ENCODE results near the gene UQCC2.

Gene UQCC2

DNA sequence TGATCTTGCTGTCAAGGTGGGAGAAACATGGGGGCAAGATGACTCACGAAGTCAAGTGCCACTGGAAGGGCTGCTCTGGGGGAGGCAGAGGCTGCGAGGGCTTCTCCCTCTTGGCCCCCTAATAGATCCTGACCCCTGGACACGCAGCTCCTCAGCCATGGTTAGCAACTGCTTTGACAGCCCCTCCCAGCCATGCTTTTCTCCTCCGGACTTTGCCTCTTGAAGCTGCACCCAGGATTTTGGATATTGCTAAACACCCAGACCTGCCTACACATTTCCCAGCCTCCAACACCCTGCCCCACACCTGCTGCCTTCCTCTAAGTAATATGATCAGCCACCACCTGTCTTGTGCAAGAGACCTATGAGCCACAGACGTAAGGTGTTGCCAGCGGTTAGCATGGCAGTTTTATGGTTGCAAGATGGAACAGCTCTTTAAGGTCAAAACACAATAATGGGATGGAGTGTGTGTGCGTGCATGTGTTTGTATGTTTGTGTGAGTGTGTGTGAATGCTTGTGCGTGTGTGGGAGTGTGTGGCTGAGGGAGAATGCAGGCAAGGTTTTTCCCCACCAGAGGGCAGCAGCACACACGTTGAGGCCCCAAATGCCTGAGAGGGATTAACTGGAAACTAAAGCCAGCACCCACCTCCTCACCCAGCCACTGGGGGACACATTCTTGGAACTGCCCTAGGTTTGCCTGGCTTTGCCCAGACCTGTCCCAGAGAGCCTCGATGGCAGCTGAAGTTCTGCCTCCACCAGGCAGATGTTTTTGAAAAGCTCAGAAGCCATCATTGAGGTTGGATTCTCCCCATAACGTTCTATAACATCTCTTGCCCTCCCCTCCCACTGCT, 32.7 kb upstream of the UQCC2 start:
- peak; percentile 92 for DNase-seq (ENCODE audit: low spot score)

DNA sequence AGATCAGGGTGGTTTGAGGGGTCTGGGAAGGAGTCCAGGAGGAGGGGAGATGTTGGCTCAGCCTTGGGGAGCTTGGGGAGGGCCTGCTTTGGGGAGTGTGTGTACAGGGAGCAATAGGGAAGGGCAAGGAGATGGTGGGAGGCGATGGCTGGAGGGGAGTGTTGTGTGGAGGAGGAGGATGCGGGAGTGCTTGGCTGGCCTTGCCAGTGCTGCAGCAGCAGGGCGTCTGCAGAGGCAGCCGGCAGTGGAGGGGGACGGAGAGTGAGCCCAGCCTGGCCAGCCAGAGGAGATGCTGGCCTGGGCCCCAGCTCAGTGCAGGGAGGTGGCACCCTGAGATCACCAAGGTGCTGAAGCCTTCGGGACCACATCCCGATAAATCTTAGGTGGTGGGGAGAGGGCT, 31.3 kb upstream of the UQCC2 start:
- DNase-seq (ENCODE audit: low spot score): peak; percentile 45

DNA sequence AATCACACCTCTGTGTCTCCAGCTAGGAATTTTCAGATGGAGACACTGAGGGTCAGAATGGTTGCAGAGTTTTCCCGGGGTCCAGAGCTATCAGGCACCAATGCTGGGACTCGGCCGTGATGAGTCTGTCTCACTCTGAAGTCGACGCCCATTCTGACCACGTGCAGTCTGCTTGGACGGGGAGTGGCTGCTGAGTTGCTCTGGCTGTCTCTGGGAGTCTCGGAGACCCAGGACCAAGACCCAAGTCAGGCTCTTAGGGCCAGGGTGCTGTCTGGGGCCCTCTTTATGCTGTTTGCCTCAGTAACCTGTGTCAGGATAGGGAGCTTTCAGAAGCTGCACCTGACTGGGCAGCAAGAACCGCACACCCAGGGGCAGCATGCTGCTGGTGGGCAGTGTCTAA, 30.6 kb upstream of the UQCC2 start:
- no peak for DNase-seq (ENCODE audit: low spot score)

DNA sequence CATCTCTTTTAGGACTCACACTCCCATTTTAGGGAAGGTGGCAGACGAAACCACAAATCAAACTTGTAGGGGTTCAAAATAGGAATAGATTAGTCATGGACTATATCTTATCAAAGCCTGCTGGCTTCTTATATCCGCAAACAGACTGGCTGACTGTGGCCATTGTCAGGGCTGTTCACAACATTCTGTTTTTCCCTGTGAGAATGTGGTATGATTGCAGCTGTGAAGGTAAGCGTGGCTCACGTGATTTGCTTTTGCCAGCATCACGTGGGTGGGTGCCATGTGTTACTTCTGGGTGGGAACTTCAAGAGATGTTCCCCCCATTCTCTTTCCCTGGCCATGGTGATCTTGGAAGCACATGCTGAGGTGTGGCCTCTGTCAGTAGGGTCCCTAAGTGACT, 29.3 kb upstream of the UQCC2 start:
- no peak for DNase-seq (ENCODE audit: low spot score)

DNA sequence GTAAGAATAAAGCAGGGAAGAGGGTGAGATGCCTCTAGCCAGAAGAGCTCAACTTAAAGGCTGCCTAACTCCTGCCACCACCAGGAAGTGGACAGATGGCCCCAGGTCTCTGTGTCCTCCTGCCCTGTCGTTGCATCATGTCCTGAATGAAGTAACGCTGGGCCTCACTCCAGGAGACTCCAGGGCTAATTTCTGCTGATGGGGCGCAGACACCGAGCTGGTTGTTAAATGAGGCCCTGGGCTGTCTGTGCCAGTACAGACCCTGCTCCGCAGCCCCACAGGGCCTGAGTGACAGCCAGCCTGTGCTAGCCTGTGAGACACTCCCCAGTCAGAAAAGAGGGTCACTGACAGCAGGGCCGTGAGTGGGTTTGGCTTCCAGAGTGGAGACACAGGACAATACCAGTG, 28.7 kb upstream of the UQCC2 start:
- no peak for DNase-seq (ENCODE audit: low spot score)

DNA sequence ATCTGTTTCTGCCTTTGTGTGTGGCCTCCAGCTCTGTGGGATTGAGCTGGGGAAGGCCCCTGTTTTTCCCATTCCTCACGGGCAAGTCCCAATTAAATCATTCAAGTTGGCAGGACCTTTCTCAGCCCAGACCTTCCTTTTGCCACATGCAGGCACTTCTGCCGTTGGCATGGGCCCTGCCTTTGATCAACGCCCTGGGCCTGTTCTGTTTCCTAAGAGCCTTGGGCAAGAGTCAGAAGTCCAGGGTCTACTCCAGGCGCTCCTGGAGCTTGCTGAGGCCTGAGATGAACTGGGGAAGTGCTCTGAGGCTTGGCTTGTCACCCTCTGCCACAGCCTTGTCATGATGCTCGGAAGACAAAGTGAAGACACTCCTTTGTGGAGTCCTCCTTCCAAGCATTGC, 28.1 kb upstream of the UQCC2 start:
- no peak for DNase-seq (ENCODE audit: low spot score)

DNA sequence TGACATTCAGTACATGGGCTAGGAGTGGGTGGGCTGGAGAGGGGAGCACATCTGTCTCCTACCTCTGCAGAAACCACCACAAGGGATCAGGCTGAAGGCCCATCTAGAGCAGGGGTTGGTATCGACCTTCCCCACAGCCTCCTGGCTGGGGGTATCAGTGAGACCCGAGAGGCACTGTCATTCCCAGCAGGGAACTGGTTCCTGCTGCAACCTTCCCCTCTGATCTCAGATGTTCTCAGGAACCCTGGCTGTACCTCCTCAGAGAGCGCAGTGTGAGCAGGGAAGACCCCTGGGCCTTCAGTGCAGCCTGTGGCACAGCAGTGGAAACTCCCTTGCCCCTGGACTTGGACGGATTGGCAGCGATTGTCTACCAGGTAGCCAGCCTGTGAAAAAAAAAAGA, 27.4 kb upstream of the UQCC2 start:
- DNase-seq (ENCODE audit: low spot score): no peak

DNA sequence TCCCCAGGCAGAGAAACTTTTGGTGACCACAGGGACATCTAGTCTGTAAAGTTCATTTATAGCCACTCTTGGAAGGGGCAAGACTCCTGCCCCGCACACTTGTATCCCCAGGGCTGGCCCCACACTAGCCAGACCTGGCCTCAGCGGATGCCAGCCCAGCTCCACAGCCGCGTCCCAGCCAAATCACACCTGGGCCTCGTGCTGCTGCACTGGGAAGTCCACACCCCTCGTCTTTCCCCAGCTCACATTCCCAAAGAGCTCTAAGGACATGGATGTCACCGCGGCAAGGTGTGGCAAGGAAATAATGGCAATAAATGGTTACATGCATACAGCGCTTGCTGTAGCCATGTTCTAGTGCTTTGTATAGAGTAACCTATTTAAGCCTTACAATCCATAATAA, 26.7 kb upstream of the UQCC2 start:
- DNase-seq (ENCODE audit: low spot score): no peak

DNA sequence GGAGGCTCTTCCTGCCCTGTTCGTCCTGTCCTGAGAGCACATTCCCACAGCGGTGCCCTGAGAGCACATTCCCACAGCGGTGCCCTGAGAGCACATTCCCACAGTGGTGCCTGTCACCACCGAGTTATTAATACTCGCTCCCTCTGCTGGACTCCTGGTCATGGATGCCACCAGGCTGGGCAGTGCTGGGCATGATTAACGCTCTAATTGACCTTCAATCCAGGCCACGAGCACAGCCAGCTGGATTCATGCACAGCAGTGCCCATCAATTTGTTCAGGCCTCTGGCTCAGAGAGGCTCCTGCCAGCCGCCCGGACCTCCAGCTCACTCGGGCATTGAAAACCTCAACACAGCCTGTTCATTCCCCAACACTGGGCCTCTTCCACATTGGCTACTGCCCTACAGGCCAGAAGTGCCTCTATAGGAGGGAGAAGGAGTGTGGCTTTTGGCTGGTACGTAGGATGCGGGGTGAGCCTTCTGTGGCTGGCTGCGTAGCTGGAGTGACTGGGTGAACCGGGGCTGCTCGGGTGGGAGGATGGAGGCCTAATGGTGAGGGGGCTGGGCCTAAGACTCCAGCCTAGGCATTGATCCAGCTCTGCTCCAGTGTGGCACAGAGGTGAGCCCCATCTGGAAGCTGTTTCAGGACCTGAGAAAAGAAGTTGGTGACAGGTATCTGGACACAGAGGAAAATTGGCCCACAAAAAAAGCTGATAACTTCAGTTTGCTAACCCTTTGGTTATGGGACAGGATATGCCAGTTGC, 25.9 kb upstream of the UQCC2 start:
- DNase-seq (ENCODE audit: low spot score): no peak

DNA sequence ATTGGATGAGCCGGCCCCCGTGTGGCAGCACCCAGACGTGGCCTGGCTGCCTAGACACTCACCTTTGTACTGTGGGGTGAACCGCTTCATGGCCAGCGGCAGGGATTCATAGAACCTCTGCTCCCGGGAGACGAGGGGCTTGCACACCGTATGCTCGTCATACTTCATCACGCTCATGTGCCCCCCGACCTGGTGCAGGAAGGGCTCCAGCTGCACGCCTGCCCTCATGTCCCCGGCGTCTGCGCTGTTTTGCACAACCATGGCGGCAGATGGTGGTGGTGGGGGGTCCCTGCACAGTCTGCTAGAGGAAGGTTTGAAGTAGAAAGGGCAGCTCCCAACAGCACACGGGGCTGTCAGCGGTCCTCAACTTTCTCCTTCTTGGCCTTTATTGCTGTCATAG, 23.7 kb upstream of the UQCC2 start:
- no peak for DNase-seq (ENCODE audit: low spot score)

DNA sequence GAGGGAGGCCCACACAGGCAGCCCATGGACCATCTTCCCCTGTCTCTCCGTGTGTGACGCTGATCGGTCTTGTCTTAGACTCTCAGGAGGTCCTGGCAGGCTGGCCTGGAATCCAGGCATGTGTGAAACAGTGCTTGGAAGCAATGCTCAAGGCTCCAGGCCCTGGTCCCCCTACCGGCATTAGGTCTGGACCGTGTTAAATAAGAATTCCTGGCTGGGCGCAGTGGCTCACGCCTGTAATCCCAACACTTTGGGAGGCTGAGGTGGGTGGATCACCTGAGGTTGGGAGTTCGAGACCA, 22.2 kb upstream of the UQCC2 start:
- no peak for DNase-seq (ENCODE audit: low spot score)

DNA sequence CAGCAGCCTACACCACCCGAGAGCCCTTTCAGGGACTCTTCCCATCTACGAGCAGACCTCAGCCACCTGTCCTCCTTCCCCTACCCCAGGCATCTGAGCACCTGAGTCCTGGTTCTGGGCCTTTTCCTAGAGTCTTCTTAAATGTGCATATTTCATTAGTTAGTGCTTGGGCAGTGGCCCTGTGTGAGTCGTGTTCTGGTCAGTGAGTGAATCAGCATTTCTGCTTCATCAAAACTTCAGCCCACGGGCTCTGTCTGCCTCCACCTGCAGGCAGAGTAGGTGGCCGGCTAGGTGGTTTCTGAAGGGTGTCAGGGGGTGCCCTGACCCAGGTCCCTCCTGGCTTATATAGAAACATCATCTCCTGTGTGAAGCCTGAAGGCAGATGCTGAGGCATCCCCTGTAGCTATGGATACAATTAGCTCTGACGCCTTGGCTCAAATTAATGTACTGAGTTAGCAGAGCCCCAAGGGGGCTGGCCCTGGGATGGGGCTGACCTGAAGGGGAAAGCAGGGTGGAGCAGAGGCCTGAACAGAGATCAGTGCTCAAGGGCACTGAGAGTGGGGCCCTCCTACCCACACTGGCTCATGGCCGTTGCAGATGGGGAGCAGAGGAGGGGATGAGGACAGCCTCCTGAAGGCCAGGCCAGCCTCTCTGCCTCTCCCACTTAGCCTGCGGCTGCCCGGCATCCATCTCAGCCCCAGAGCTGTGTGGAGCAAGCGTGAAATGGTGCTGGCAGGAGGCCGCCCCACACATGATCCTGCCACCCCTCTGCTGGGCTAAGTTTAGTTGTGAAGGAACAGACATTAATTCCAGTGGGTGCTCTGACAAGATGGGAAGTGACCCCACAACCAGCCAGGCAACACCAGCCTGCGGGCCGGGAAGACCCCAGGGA, 21.6 kb upstream of the UQCC2 start:
- no peak for DNase-seq (ENCODE audit: low spot score)

DNA sequence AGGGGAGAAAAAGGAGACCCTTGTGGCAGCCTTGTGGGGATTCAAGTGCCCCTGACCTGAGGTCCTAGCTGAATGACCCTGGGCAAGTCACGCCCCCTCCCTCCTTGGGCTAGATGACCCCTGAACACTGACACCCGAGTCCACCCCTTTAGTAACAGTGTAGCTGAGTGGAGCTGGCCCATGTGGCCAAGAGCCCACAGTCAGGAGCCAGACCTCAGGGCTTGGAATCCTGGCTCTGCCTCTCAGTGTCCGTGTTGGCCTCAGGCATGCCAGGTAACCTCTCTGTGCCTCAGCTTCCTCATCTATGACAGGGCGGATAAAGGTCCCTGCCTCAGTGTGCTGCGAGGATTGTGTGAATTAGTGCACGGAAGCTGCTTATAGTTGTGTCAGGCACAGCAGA, 20.9 kb upstream of the UQCC2 start:
- no peak for DNase-seq (ENCODE audit: low spot score)

DNA sequence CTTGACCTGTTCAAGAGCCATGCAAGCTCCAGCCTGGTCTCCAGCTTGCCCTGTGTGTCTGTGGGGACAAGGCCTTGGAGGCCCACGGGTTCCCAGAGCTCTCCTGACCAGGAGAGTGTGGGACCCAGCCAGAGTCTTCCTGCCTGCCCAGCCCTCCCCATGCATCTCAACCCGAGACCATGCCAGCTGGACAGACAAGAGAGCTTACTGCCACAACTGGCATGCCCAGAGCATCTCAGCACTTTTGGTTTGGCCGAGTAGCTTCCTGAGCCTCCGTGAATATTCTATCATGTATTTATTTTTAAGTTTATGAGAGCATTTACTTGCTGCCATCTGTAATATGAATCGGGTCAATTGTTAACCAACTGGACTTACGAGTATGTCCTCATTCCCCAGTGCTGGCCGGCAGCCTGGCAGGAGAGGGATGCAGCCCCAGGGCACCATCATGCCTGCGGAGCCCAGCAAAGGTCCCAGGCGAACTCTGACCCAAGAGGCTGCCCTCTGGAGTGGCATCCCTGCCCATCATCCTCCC, 20.3 kb upstream of the UQCC2 start:
- DNase-seq (ENCODE audit: low spot score): no peak

DNA sequence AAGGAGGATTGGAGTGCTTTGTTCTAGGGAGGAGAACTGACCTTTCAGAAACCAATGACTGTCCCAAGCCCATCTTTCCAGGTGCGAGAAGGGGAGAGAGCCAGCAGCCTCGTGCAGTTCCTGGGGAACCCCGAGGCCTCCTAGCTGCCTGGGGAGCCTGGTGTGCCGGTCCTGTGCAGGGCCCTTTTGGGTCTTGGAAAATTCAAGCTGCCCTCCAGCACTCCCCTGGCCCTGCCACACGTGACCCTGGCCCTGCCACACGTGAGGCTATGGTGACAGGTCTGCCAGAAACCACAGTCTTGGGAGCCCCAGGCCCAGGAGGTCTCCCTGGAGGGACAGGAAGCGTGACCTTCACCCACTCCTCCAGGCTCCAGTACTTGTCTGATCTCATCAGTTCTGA, 19.5 kb upstream of the UQCC2 start:
- DNase-seq (ENCODE audit: low spot score): no peak

DNA sequence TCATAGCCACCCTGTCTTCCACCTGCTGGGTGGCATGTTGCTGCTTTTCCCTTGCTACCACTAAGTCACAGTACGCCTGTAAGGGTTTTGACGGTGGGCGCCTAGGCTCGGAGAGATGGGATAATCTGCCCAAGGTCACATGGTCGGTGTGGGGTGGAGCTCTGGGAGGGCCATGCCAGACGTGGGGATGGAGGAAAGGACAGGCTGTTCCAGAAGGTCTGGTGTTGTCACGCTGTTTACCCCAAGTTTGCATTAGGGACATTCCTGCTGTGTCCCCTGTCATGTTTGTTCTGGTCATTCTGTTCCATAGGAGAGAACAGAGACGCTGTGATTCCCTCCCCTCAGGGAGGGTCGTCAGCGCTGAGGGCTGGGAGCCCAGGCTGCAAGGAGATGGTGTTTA, 19.1 kb upstream of the UQCC2 start:
- DNase-seq (ENCODE audit: low spot score): no peak

DNA sequence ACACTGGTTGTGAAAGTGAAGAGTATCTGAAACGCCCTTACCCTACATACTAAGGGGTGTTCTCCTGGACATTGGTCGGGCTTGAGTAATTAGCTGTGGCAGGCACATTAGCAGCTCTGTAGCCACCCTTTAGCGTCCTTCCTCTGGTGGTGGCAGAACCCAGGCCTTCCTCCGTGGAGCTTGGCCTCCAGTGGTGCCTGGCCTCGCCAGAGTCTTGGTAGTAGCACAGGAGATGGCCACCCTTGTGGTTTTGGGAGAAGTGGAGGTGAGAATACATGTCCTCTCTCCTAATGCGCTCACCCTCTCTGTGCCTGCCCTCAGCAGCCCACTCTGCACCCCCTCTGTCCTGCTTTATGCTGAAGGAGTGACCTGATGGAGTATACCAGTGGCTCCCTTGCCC, 17.6 kb upstream of the UQCC2 start:
- DNase-seq (ENCODE audit: low spot score): no peak

DNA sequence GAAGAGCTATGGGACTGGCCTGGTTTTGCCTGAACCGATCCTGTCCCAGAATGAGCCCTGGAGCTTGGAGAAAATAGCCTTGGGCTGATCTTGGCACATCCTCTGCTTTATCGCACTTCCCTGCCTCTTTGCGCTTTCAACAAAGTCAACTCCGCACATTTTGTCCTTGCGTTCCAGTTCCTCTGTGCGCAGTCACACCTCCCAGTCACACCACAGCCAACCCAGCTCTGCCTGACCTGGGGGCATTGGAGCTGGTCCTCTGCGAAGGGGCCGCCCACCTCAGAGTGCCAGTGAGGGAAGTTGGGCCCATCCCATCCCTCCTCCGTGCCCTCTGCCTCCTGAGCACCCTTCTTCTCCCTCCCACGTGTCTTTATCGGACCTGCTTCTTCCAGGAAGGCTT, 16.9 kb upstream of the UQCC2 start:
- DNase-seq (ENCODE audit: low spot score): no peak

DNA sequence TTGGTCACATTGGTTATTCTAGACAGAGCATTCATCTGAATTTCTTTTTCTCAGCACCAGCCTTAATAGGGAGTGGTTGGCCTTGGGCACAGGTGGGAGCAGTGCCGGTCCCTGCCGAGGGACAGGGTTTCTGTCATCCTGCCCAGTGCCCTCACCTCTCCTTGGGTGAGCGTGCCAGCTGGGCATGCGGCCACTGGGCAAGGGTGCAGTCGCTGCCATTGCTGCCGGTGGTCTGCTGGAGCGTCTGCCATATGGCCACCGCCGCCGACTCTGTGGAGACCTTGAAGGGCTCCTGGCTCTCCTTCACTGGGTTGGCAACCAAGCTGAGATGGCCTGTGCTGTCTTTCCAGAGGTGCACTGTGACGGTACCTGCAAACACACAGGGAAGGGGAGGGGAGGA, 16.4 kb upstream of the UQCC2 start:
- no peak for DNase-seq (ENCODE audit: low spot score)

DNA sequence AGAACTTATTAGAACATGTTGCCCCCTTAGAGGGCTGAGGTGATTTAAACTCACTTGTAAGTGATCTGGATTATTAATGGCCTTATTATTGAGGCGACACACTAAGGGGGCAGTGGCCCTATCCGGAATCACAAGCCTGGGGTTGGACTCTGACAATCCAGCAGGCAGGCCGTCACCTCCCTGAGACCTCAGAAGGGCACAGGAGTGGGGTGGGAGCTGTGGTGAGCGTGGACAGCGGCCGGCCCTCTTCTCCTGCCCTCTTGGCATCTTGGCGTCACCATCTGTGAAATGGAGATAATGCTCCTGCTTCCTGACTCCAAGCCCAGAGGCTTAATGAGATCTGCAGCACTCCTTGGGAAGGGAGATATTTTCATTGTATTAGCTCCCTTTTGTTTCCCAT, 15.6 kb upstream of the UQCC2 start:
- no peak for DNase-seq (ENCODE audit: low spot score)

DNA sequence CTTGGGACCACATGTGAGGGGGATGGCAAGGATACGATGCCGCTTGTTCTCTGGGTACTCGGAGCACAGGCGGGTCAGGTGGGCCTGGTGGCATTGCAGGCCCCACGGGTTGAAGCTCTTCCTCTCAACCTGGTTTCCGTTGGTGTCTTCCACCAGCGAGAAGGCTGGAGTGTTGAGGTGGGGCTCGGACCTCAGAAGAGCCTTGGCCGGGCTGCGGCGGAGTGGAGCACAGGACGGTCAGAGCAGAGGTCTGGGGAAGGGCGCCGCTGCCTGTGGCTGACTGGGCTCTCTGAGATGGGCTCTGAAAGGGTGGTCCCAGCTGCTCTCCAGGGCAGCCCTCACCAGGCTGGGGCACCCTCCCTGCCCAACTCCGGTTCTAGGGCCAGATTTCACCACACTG, 15.2 kb upstream of the UQCC2 start:
- DNase-seq (ENCODE audit: low spot score): no peak

DNA sequence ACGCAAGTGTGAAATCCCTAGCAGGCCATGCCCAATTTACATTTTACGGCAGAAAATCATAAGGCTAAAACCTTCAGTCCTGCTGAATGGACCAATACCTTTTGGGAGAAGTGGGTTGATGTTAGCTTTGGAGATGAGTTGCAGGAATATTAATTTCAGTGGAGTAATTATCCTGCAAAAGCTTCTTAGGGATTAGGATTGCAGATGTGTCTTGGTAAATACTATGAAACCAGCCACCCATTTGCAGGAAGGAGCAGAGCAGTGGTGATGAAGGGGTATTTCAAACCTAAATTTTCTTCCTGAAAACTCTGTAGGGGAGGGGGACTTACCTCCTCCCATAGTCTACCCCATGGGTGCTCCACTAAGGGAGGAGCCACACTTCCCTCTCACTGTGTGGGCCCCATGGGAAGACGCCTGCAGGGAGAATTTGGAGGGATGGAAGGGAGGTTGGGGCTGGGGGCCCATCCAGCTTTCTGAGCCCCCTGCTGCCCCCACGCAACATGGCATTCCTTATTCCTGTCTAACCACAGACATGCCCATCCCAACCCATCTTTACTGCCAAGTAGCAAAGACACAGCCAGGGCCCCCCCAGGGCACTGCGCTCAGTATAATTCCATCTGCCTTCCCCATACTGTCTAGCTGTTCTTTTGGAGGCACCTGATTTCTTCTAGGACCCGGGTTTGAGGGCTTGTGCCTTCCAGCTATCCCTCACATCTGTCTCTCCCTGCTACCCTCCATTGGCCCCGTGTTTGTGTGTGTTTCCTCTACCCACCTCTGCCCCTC, 14.6 kb upstream of the UQCC2 start:
- no peak for DNase-seq (ENCODE audit: low spot score)
